ENCODE measurements around the gene ADAM12.

DNA sequence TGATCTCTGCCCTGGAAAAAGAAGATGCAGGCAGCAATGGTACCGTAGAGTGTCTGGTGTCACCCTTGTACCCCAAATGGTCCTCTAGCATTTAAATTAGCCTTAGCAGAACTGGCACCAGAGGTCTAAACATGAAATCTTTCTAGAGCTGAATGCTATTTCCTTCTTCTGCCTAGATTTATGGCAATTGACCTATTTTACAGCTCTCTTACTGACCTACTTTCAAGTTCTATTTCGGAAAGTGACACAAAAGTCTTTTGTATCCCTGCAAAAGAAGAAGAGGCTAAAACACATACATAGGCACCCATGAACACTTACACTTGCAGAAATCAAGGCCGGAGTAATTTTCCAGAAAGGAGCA is 10.1 kb upstream of the ADAM12 start:
- no peak for TF ChIP-seq TCF12 (IDR thresholded peaks at IDR 0.05)
- no peak for TF ChIP-seq POLR2AphosphoS5 (IDR thresholded peaks at IDR 0.05; ENCODE audit: low read depth, low read length)
- TF ChIP-seq NRF1 (IDR thresholded peaks at IDR 0.05; ENCODE audit: low read depth, low read length) = no peak
- TF ChIP-seq JUND (IDR thresholded peaks at IDR 0.05) = no peak
- TF ChIP-seq, protein P1, sequence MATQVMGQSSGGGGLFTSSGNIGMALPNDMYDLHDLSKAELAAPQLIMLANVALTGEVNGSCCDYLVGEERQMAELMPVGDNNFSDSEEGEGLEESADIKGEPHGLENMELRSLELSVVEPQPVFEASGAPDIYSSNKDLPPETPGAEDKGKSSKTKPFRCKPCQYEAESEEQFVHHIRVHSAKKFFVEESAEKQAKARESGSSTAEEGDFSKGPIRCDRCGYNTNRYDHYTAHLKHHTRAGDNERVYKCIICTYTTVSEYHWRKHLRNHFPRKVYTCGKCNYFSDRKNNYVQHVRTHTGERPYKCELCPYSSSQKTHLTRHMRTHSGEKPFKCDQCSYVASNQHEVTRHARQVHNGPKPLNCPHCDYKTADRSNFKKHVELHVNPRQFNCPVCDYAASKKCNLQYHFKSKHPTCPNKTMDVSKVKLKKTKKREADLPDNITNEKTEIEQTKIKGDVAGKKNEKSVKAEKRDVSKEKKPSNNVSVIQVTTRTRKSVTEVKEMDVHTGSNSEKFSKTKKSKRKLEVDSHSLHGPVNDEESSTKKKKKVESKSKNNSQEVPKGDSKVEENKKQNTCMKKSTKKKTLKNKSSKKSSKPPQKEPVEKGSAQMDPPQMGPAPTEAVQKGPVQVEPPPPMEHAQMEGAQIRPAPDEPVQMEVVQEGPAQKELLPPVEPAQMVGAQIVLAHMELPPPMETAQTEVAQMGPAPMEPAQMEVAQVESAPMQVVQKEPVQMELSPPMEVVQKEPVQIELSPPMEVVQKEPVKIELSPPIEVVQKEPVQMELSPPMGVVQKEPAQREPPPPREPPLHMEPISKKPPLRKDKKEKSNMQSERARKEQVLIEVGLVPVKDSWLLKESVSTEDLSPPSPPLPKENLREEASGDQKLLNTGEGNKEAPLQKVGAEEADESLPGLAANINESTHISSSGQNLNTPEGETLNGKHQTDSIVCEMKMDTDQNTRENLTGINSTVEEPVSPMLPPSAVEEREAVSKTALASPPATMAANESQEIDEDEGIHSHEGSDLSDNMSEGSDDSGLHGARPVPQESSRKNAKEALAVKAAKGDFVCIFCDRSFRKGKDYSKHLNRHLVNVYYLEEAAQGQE (IDR thresholded peaks at IDR 0.05; ENCODE audit: low read depth, low read length) = no peak
- no peak for TF ChIP-seq GATA2 (CRISPR knock-in tag; IDR thresholded peaks at IDR 0.05)
- TF ChIP-seq CTCF (IDR thresholded peaks at IDR 0.05) = no peak

Data from SK-N-SH (cell line).